K562 (cell line): ENCODE results near the gene TTC33. TPM values are rescaled to one million over a fixed set of nuclear protein-coding genes. Genes with fewer than 3 reads are reported as not detected.

Experiments used
- ATAC-seq: fragments of 200-7000 bp; cut with Tn5 transposase; 3 replicates; pipeline ENCODE4 v1.9.1; 2020; ENCODE audit warnings: moderate library complexity
- BruUV-seq: library from RNA; stranded (reverse); fragments of 400-500 nt; replicated peaks from 2 replicates; lab custom pipeline; 2021; lab: Mats Ljungman, UMichigan
- CTCF ChIA-PET: fragments of 300-600 bp; formaldehyde crosslinking; extraction: SDS; loops from one replicate; lab custom pipeline; 2021; ENCODE audit warnings: low intra/inter-chr PET ratio; lab: Yijun Ruan, JAX
- POLR2A ChIA-PET: fragments of 300-600, 350-650 bp; sonication (Branson Sonifier 250); formaldehyde crosslinking; extraction: SDS; loops from one replicate; lab custom pipeline; 2021; ENCODE audit warnings: antibody characterized with exemption, inconsistent platforms; lab: Yijun Ruan, JAX
- DNase-seq, 4 experiments: peaks; one replicate each; pipeline versions ENCODE4 v3.0.0 to v3.0.0-alpha.2; 2011 to 2018; ENCODE audit warnings: low spot score in 3 of 4, mixed read lengths in 3 of 4; ENCODE audit errors: extremely low read depth in 1 of 4
- FAIRE-seq: peaks from 2 replicates; lab custom pipeline; 2011; peaks lifted over from hg19 to GRCh38; lab: Jason Lieb, UNC
- H2AFZ ChIP-seq: 2 replicates; pipeline ENCODE4 v1.6.0; 2011; ENCODE audit warnings: low read depth, low read length, control low read depth, inconsistent platforms
- H3K27ac ChIP-seq: fragments of 200-600 bp; 3 replicates; pipeline ENCODE4 v1.8.0; 2011; ENCODE audit warnings: low read depth, mild to moderate bottlenecking, control low read depth, inconsistent platforms, low read length, moderate library complexity, mixed read lengths; ENCODE audit errors: extremely low read depth
- H3K27me3 ChIP-seq, 2 experiments: fragments of 300-600 bp in 1 of 2; 2 replicates in 1 of 2; 3 replicates in 1 of 2; pipeline versions ENCODE4 v1.6.0 to v1.8.0; 2011; ENCODE audit warnings: inconsistent platforms in 2 of 2, low read length in 2 of 2, mild to moderate bottlenecking in 1 of 2, mixed read lengths in 1 of 2, moderate library complexity in 1 of 2; ENCODE audit not compliant: control insufficient read depth in 2 of 2, insufficient read depth in 2 of 2
- H3K36me3 ChIP-seq: fragments of 300-600 bp; 3 replicates; pipeline ENCODE4 v1.8.0; 2011; ENCODE audit warnings: mild to moderate bottlenecking, low read length, inconsistent platforms; ENCODE audit not compliant: control insufficient read depth, insufficient read depth
- H3K4me1 ChIP-seq, 2 experiments: fragments of 200-600 bp in 1 of 2; replicated peaks in 1 of 2; 2 replicates in 1 of 2; 3 replicates in 1 of 2; pipeline versions ENCODE4 v1.5.1 to v1.8.0; 2011; ENCODE audit warnings: inconsistent platforms in 2 of 2, low read length in 2 of 2, mild to moderate bottlenecking in 1 of 2, mixed read lengths in 1 of 2, moderate library complexity in 1 of 2; ENCODE audit not compliant: control insufficient read depth in 2 of 2, insufficient read depth in 2 of 2
- H3K4me2 ChIP-seq: 2 replicates; pipeline ENCODE4 v1.6.1; 2011; ENCODE audit warnings: low read length, control low read depth, inconsistent platforms, mixed read lengths; ENCODE audit not compliant: insufficient read depth
- H3K4me3 ChIP-seq: fragments of 200-600 bp; sonication (generic), shearing (Covaris generic); 2 replicates; pipeline ENCODE4 v1.5.1; 2016; ENCODE audit warnings: control low read depth, inconsistent platforms
- H3K79me2 ChIP-seq: fragments of 200-600 bp; 3 replicates; pipeline ENCODE4 v1.8.0; 2011; ENCODE audit warnings: low read length, inconsistent platforms; ENCODE audit not compliant: control insufficient read depth, insufficient read depth
- H3K9ac ChIP-seq, 2 experiments: 2 replicates each; pipeline versions ENCODE4 v1.6.0 to v1.6.1; 2011; ENCODE audit warnings: low read depth in 2 of 2, low read length in 2 of 2, control low read depth in 1 of 2, inconsistent platforms in 1 of 2, mild to moderate bottlenecking in 1 of 2, mixed read lengths in 1 of 2; ENCODE audit not compliant: insufficient read depth in 1 of 2
- H3K9me1 ChIP-seq: one replicate; pipeline ENCODE4 v1.6.0; 2011; ENCODE audit warnings: inconsistent platforms, mild to moderate bottlenecking, low read length, moderate library complexity; ENCODE audit not compliant: control insufficient read depth, insufficient read depth
- H3K9me3 ChIP-seq: replicated peaks from 2 replicates; pipeline ENCODE4 v1.5.1; 2011; ENCODE audit warnings: low read depth, low read length, inconsistent platforms; ENCODE audit not compliant: control insufficient read depth, insufficient read depth
- H4K20me1 ChIP-seq: replicated peaks from 2 replicates; pipeline ENCODE4 v1.6.1; 2011; ENCODE audit warnings: low read length, inconsistent platforms, mixed read lengths; ENCODE audit not compliant: control insufficient read depth, insufficient read depth
- CBX8 ChIP-seq: fragments of 200-600 bp; sonication (generic); IDR thresholded peaks from 2 replicates; pipeline ENCODE4 v1.6.1; 2012; ENCODE audit warnings: borderline replicate concordance, mixed run types, low read depth, mild to moderate bottlenecking, moderate library complexity, mixed read lengths, low read length, control low read depth, inconsistent platforms; ENCODE audit not compliant: poor library complexity, severe bottlenecking; ENCODE audit errors: extremely low read depth
- CEBPB ChIP-seq: fragments of 450-650 bp; IDR thresholded peaks from 2 replicates; pipeline ENCODE4 v1.6.1; 2016; ENCODE audit warnings: missing genetic modification characterization, missing compliant biosample characterization
- CEBPG ChIP-seq, 3 experiments: fragments of 200-800 bp in 1 of 3; sonication (Bioruptor generic) in 1 of 3; sonication (generic) in 1 of 3; formaldehyde crosslinking in 1 of 3; IDR thresholded peaks in 2 of 3; conservative IDR thresholded peaks in 1 of 3; 2 replicates each; pipeline versions ENCODE4 v1.6.1 to v1.8.0; 2016 to 2022; ENCODE audit warnings: missing compliant biosample characterization in 2 of 3, missing genetic modification characterization in 2 of 3, mild to moderate bottlenecking in 1 of 3, missing genetic modification reagents in 1 of 3
- MAFG ChIP-seq: fragments of 450-650 bp; conservative IDR thresholded peaks from 2 replicates; pipeline ENCODE4 v1.6.1; 2016; ENCODE audit warnings: missing genetic modification characterization, missing compliant biosample characterization
- NKRF ChIP-seq: fragments of 450-650 bp; IDR thresholded peaks from 2 replicates; pipeline ENCODE4 v1.6.1; 2016; ENCODE audit warnings: borderline replicate concordance
- PTRF ChIP-seq: fragments of 450-650 bp; IDR thresholded peaks from 2 replicates; pipeline ENCODE4 v1.6.1; 2016; ENCODE audit warnings: mild to moderate bottlenecking, missing genetic modification characterization, missing compliant biosample characterization
- RBM17 ChIP-seq: fragments of 200-400 bp; formaldehyde crosslinking; IDR thresholded peaks from 2 replicates; pipeline ENCODE4 v1.6.1; 2017; ENCODE audit warnings: low read depth, mild to moderate bottlenecking, low read length, borderline replicate concordance
- RCOR1 ChIP-seq, 2 experiments: IDR thresholded peaks; 2 replicates each; pipeline ENCODE4 v1.6.1; 2012; ENCODE audit warnings: low read depth in 2 of 2, low read length in 2 of 2, borderline replicate concordance in 1 of 2, improper control_type of control experiment in 1 of 2
- RFX7 ChIP-seq: fragments of 250-450 bp; sonication (Bioruptor Pico); IDR thresholded peaks from 2 replicates; pipeline ENCODE4 v1.5.1; 2021; ENCODE audit warnings: mild to moderate bottlenecking
- SAFB ChIP-seq: fragments of 200-400 bp; formaldehyde crosslinking; IDR thresholded peaks from 2 replicates; pipeline ENCODE4 v1.6.1; 2017; ENCODE audit warnings: low read depth, low read length, borderline replicate concordance
- SAP30 ChIP-seq: fragments of 200-600 bp; sonication (generic); IDR thresholded peaks from 2 replicates; pipeline ENCODE4 v1.6.1; 2012; ENCODE audit warnings: borderline replicate concordance, low read depth, mild to moderate bottlenecking, moderate library complexity, low read length, control low read depth, inconsistent platforms; ENCODE audit not compliant: insufficient read depth, poor library complexity, severe bottlenecking
- ZNF384 ChIP-seq: IDR thresholded peaks from 2 replicates; pipeline ENCODE4 v1.6.1; 2012; ENCODE audit warnings: low read depth, low read length, improper control_type of control experiment
- WGBS: fragments of 100-300 bp; shearing (Covaris generic); methylation state at CpG from one replicate; pipeline ENCODE4 v1.1.6; 2016; ENCODE audit warnings: low coverage, mixed read lengths; ENCODE audit not compliant: insufficient coverage; ENCODE audit errors: missing lambda C conversion rate; 5-methylcytosine and 5-hydroxymethylcytosine counted together
- in situ Hi-C: fragments of 300-500 bp; cut with MboI; formaldehyde crosslinking; loops from 4 replicates; pipeline ENCODE4 v1.15.0; 2018; ENCODE audit warnings: inconsistent platforms, mixed read lengths
- intact Hi-C: fragments of 100-400 bp; cut with micrococcal nuclease; formaldehyde crosslinking; loops from 2 replicates; pipeline ENCODE4 v1.14.2; 2022
- polyA plus RNA-seq, 8 experiments: library from polyadenylated mRNA; depleted of rRNA in 4 of 8; stranded (reverse) in 5 of 8; unstranded in 3 of 8; fragments of >200 nt; fragmentation: Nextera tagmentation in 2 of 8; fragmentation: Illumina TruSeq in 1 of 8; extraction: Ambion mirVana in 2 of 8; extraction: Trizol in 1 of 8; gene quantifications; 2 replicates each; pipeline versions ENCODE4 v1.2.1 to v1.2.3, GENCODE V29; 2011 to 2014; ENCODE audit warnings: inconsistent platforms in 1 of 8, missing spikeins in 1 of 8
- total RNA-seq, 7 experiments: library from RNA; depleted of rRNA in 6 of 7; stranded (reverse); fragments of >200 nt in 6 of 7; fragmentation: Illumina TruSeq in 2 of 7; extraction: Trizol in 2 of 7; gene quantifications; 2 replicates each; pipeline versions ENCODE4 v1.2.1 to v1.2.3, GENCODE V29; 2011 to 2021; ENCODE audit warnings: low replicate concordance in 1 of 7

Gene TTC33
- total and polyA plus RNA-seq, 9 of the 15 experiments (the other 6 are each of a cell fraction or from before 2014, with no cell fraction given), result 11.5 to 24.9 (median 21.1) TPM

GRCh38 chr5:40678460-40679147 is 77.2 kb downstream of the TTC33 start:
- H3K9me3 ChIP-seq, result no peaks in the 10 kb centered on the region
- no peak overlapping the region for H3K27ac ChIP-seq
- H3K79me2 ChIP-seq, result no peaks in the 10 kb centered on the region
- DNase-seq, result peak in 1 of 4 experiments; percentile 19
- in situ Hi-C loops (loop anchor here (25.0 kb wide), 1 partner anchor 741 kb away; no protein-coding TSS in a partner anchor), intact Hi-C loops (no loop called here)
- H4K20me1 ChIP-seq, result no peaks in the 10 kb centered on the region
- no peak for FAIRE-seq
- no peak overlapping the region for H3K4me3 ChIP-seq
- no peaks in the 10 kb centered on the region for H3K9me1 ChIP-seq
- H3K4me1 ChIP-seq, result peaks cover 0 to 23% of the 10 kb centered on the region in 2 experiments; a peak in 2 of 5 replicates
- no peak for ATAC-seq
- TF ChIP-seq RCOR1 (IDR thresholded peaks at IDR 0.05; ENCODE audit: borderline replicate concordance in 1 of 2, low read depth in 2 of 2, low read length in 2 of 2), result no peak
- TF ChIP-seq RBM17, result no peak
- TF ChIP-seq CBX8, result peak; percentile 85
- no peak for TF ChIP-seq ZNF384
- TF ChIP-seq RFX7 (CRISPR knock-in tag), result no peak
- TF ChIP-seq SAP30, result no peak
- TF ChIP-seq MAFG (tag), result no peak
- no peak for TF ChIP-seq CEBPG (CRISPR knock-in tag; IDR thresholded peaks at IDR 0.05)
- TF ChIP-seq CEBPG (tag; conservative IDR thresholded peaks at IDR 0.05 in 1 of 2, IDR thresholded peaks at IDR 0.05 in 1 of 2), result peak; percentile 38 to 42; a peak in 1 of 4 replicates
- no peak for TF ChIP-seq SAFB
- TF ChIP-seq PTRF, result no peak
- peak; percentile 70 for TF ChIP-seq CEBPB (tag)
- TF ChIP-seq NKRF, result no peak
- H3K4me2 ChIP-seq, result peak overlapping the region; percentile 81; the same call in 1 of the 2 replicates
- no TSS peak for BruUV-seq
- peaks cover 14% of the 10 kb centered on the region in 2 experiments for H3K27me3 ChIP-seq
- CTCF ChIA-PET, result no interaction called here
- no peak overlapping the region for H3K9ac ChIP-seq
- H2AFZ ChIP-seq, result 0 out of 2 replicates have a peak overlapping the region, but pooled peaks have one; percentile 37
- no peaks in the 10 kb centered on the region for H3K36me3 ChIP-seq
- POLR2A ChIA-PET, result no interaction called here
- 7% methylated on average over 12 of the region's 12 CpGs for WGBS
